Right cardiac atrium (tissue), 5 donors: ENCODE data around the gene DARS1. TPM values are rescaled to one million over a fixed set of nuclear protein-coding genes. Genes with fewer than 3 reads are reported as not detected.

Source experiments
- ATAC-seq, 2 donors: fragments of 200-7000 bp; cut with Tn5 transposase; one replicate each; pipeline versions ENCODE4 v1.8.0 to v1.9.1; 2020; ENCODE audit warnings: moderate library complexity in 2 of 2, mild to moderate bottlenecking in 1 of 2
- DNase-seq, 3 donors: peaks; one replicate each; pipeline ENCODE4 v3.0.0-alpha.2; 2020
- H3K27ac ChIP-seq: one replicate; pipeline ENCODE4 v1.5.1; 2013; ENCODE audit warnings: mild to moderate bottlenecking, low read length, control low read depth, moderate library complexity
- H3K27me3 ChIP-seq: one replicate; pipeline ENCODE4 v1.6.1; 2013; ENCODE audit not compliant: control insufficient read depth, insufficient read depth
- H3K4me1 ChIP-seq: one replicate; pipeline ENCODE4 v1.6.1; 2013; ENCODE audit warnings: low read length; ENCODE audit not compliant: control insufficient read depth, insufficient read depth
- H3K4me3 ChIP-seq: one replicate; pipeline ENCODE4 v1.5.1; 2013; ENCODE audit warnings: low read length, control low read depth
- H3K9me3 ChIP-seq: one replicate; pipeline ENCODE4 v1.6.1; 2013; ENCODE audit warnings: low read length; ENCODE audit not compliant: control insufficient read depth
- WGBS: extraction: QIAGEN DNeasy Blood & Tissue Kit; methylation state at CpG from one replicate; pipeline ENCODE4 v1.1.7; 2013; 5-methylcytosine and 5-hydroxymethylcytosine counted together
- intact Hi-C, 4 donors: fragments of 100-400 bp; cut with DNase I; formaldehyde crosslinking; loops; one replicate each; pipeline versions ENCODE4 v1.11.0 to v1.14.0; 2022 to 2023
- polyA plus RNA-seq: library from polyadenylated mRNA; stranded (reverse); fragments of 200-250 nt; gene quantifications from one replicate; pipeline ENCODE4 v1.2.3, GENCODE V29; 2013
- total RNA-seq, 4 donors: library from RNA; stranded (reverse); fragmentation: NEBNext Ultra II Directional; extraction: Animal tissue kit (Norgen Biotek cat#: 25700); gene quantifications; one replicate each; pipeline ENCODE4 v1.2.1, GENCODE V29; 2021
- donor health status: healthy with polysubstance abuse.
- donor health status: DM: no; HTN: yes; CAD: no.
- donor health status: DM: no; HTN: no; CAD: no.
- donor health status: DM: no; HTN: yes; CAD: no; lungs with severe emphysema.
- donor health status: DM: yes; HTN: yes; CAD: no.

The DARS1 gene
- total and polyA plus RNA-seq, 5 donors: 50.0 to 63.4 (median 54.4) TPM

DNA sequence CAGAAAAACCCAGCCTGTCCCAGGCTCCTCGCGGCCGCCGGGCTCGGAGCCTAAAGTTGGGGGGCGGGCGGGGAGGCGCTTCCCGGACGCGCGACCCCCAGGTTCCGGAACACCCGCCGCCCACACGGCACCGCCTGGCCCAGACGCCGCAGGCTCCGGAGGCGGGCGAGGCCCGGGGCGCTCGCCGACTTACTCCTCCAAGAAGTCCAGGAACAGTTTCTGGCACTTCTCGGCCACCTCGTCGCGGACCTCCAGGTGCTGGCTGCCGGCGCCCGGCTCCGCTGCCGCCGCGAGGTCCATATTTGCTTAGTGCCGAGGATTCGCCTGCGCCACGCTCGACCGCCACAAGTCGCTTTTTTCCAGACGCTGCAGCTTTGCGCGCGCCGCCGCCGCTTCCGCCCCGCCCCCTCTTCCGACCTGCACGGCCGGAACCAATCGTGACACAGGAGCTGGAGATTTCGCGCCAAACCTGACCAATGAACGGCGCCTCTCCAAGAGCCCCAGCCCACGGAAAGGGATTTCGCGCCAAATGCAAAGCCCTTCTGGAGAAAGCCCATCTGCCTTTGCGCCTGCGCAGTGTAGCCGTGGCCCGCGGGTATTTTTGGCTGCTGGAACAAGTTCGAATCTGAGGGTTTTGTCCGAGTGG is 109.2 kb downstream of the DARS1 start, which contains the start of gene MCM6:
MCM6 (minus strand) TSS at position 378 of the 646 bp plus-strand sequence; CDS start at position 300, 78 bp downstream.
- Histone ChIP-seq H3K27ac (no peak within 1 kb of the TSS), H3K4me3 (peak within 1 kb of the TSS; percentile 75), H3K27me3 (no peaks in the 10 kb centered on the region), H3K4me1 (no peaks in the 10 kb centered on the region), H3K9me3 (no peaks in the 10 kb centered on the region)
- DNase-seq (peak; percentile 98 to 99 (median 99)), ATAC-seq (peak; percentile 99 to 100)
- under 1% methylated on average over 71 of the region's 71 CpGs for WGBS
- intact Hi-C loops: no loop called here

DNA sequence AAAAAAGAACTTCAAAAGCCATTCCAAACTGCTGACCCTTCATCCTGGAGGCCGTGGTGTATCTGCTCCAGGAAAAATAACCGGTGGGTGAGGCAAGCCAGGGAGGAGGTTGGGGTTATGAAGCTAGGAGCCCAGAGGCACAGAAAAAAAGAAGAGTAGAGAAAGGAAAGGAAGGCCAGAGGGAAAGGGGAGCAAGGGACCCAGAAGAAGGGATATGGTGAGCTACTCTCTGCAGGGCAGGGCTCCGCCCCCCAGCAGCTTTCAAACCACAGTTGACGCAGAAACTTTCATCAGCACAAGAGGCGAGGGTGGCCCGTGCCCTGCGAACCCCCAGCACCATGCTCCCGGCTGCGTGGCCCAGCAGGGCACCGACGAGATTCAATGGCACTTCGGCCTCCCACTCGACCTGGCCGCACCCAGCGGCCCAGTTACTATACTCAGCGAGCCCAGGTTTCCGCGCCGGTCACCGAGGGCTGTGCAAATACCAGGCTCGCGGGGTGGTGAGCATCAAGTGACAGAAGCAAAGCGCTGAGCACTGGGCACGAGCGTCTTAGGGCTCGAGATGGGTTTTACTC is 109.8 kb downstream of the DARS1 start:
- H3K4me3 ChIP-seq: peak overlapping the region; percentile 75
- DNase-seq (peak; percentile 42 to 70 (median 70)), ATAC-seq (peak; percentile 43 to 74)
- no peak overlapping the region for H3K27ac ChIP-seq
- WGBS: 1% methylated on average over 26 of the region's 26 CpGs
- no peaks in the 10 kb centered on the region for H3K4me1 ChIP-seq
- intact Hi-C loops: no loop called here
- H3K27me3 ChIP-seq: no peaks in the 10 kb centered on the region
- no peaks in the 10 kb centered on the region for H3K9me3 ChIP-seq

DNA sequence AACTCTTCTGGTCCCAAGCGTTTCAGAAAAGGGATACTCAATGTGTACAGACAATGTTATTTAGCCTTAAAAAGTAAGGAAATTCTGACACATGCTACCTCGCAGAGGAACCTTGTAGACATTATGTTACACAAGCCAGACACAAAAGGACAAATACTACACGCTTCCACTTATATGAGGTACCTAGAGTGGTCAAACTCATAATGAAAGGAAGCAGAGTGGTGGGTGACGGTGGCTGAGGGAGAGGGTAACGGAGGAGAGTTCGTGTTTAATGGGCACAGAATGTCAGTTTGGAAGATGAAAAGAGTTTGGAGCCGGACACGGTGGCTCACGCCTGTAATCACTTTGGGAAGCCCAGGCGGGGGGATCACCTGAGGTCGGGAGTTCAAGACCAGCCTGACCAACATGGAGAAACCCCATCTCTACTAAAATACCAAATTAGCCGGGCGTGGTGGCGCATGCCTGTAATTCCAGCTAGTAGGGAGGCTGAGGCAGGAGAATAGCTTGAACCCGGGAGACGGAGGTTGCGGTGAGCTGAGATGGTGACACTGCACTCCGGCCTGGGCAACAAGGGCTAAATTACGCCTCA is 110.6 kb downstream of the DARS1 start:
- H3K9me3 ChIP-seq: no peaks in the 10 kb centered on the region
- intact Hi-C loops: no loop called here
- H3K27me3 ChIP-seq: no peaks in the 10 kb centered on the region
- no peaks in the 10 kb centered on the region for H3K4me1 ChIP-seq
- WGBS: 82% methylated on average over 19 of the region's 19 CpGs
- H3K27ac ChIP-seq: no peak overlapping the region
- DNase-seq (no peak), ATAC-seq (no peak)
- H3K4me3 ChIP-seq: no peak overlapping the region

DNA sequence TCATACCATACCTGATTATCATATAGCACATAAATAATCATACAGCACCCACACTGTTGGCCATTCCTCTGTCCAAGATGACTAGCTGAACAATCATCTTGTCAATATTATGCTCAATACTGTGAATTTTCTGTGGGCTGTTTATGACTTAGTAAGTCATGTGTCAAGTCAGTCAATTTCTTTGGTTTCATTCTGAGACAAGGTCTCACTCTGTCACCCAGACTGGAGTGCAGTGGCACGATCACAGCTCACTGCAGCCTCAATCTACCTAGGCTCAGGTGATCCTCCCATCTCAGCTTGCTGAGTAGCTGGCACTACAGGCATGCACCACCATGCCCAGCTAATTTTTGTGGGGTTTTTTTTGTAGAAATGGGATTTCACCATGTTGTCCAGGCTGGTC is 114.9 kb downstream of the DARS1 start:
- 86% methylated on average over 1 of the region's 1 CpG for WGBS
- Histone ChIP-seq H3K27me3 (no peaks in the 10 kb centered on the region), H3K4me1 (no peaks in the 10 kb centered on the region), H3K4me3 (no peak overlapping the region), H3K27ac (no peak overlapping the region), H3K9me3 (no peaks in the 10 kb centered on the region)
- ATAC-seq (no peak), DNase-seq (no peak)
- intact Hi-C loops: no loop called here

DNA sequence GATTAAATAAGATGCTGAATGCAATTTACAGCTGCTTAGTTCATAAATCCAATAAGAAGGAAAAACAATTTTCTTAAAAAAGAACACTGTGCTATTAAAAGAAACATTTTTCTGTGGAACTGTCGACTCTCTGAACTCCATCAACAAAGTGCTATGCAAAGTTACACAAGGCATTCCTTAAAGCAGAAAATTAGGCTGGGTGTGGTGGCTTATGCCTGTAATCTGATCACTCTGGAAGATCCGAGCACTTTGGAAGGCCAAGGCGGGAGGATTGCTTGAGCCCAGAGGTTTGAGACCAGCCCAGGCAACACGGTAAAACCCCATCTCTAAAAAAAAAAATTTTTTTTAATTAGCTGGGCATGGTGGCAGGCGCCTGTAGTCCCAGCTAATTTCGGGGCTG is 122.2 kb downstream of the DARS1 start:
- H3K27ac ChIP-seq: no peak overlapping the region
- no peaks in the 10 kb centered on the region for H3K27me3 ChIP-seq
- no peak for ATAC-seq
- no peaks in the 10 kb centered on the region for H3K9me3 ChIP-seq
- no peaks in the 10 kb centered on the region for H3K4me1 ChIP-seq
- WGBS: 87% methylated on average over 6 of the region's 6 CpGs
- intact Hi-C loops: no loop called here
- no peak for DNase-seq
- H3K4me3 ChIP-seq: no peak overlapping the region

DNA sequence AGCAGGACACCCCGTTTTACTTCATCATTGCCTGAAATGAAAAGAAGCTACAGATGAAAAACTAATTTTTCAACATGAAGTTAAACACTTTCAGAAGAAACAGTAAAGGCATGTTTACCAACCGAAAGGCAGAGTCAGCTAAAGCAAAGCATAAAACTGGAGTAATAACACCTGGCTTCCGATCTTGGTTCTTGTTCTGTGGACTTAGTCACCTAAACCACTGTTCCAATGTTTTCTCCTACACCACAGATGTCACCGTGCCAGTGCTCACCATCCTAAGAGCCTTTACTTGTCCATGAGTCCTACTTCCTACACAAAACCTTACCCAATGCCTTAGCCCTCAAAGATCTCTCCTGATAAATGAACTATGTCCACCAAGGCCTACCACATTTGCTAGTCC is 122.7 kb downstream of the DARS1 start:
- DNase-seq (no peak), ATAC-seq (no peak)
- Histone ChIP-seq H3K27ac (no peak overlapping the region), H3K4me1 (no peaks in the 10 kb centered on the region), H3K27me3 (no peaks in the 10 kb centered on the region), H3K4me3 (no peak overlapping the region), H3K9me3 (no peaks in the 10 kb centered on the region)
- intact Hi-C loops: no loop called here
- 87% methylated on average over 4 of the region's 4 CpGs for WGBS

Other genes with a start within 250 kb of the DARS1 start
- 10 to 100 TPM; 57.0 to 82.7 (median 59.9) TPM for gene UBXN4, start 243.8 kb downstream of the DARS1 start, total RNA-seq
- gene UBXN4, start 243.8 kb downstream of the DARS1 start, polyA plus RNA-seq: 38.6 TPM
- gene LCT, start 148.4 kb downstream of the DARS1 start, total RNA-seq: not detected
- not detected for gene LCT, start 148.4 kb downstream of the DARS1 start, polyA plus RNA-seq
- gene MCM6, start 109.2 kb downstream of the DARS1 start, total RNA-seq: 1 to 10 TPM; 5.1 to 5.8 (median 5.4) TPM
- 2.5 TPM for gene MCM6, start 109.2 kb downstream of the DARS1 start, polyA plus RNA-seq
- 1 to 10 TPM; 2.2 to 3.6 (median 3.4) TPM for gene CXCR4, start 132.5 kb upstream of the DARS1 start, total RNA-seq
- gene CXCR4, start 132.5 kb upstream of the DARS1 start, polyA plus RNA-seq: 3.8 TPM